HCT116 (cell line): ENCODE data around the gene DCAF6. TPM values are rescaled to one million over a fixed set of nuclear protein-coding genes. Genes with fewer than 3 reads are reported as not detected.
"Not testable (repeated sequence)": the region's sequence is repeated elsewhere in the genome, so short reads cannot be mapped to it uniquely, and the experiment has no call there.

Experiments used
- ATAC-seq: fragments of 200-7000 bp; cut with Tn5 transposase; 2 replicates; pipeline ENCODE4 v1.9.1; 2020; ENCODE audit warnings: mild to moderate bottlenecking, moderate library complexity
- BruUV-seq: library from RNA; stranded (reverse); fragments of 400-500 nt; replicated peaks from 2 replicates; lab custom pipeline; 2021; lab: Mats Ljungman, UMichigan
- CTCF ChIA-PET: fragments of 300-600 bp; sonication (Branson Sonifier 250); formaldehyde crosslinking; loops from one replicate; lab custom pipeline; 2021; ENCODE audit warnings: antibody characterized with exemption; lab: Charles Lee
- POLR2A ChIA-PET: fragments of 300-600, 350-600 bp; sonication (Branson Sonifier 250); formaldehyde crosslinking; loops from one replicate; lab custom pipeline; 2021; ENCODE audit warnings: antibody characterized with exemption; lab: Charles Lee
- RAD21 ChIA-PET, 2 experiments: fragments of 300-600 bp; sonication (Branson Sonifier 250); formaldehyde crosslinking; loops; one replicate each; lab custom pipeline; 2023; ENCODE audit warnings: low total read pairs in 2 of 2; ENCODE audit not compliant: uncharacterized antibody in 2 of 2, unreplicated experiment in 2 of 2, low non-redundant PET in 1 of 2; lab: Charles Lee
- DNase-seq: peaks from one replicate; pipeline ENCODE4 v3.0.0-alpha.2; 2010; ENCODE audit warnings: low read depth, low spot score
- H2AFZ ChIP-seq: fragments of 200-600 bp; shearing (Covaris generic), sonication (generic); 2 replicates; pipeline ENCODE4 v1.6.1; 2017; ENCODE audit warnings: low read depth, mixed run types, mixed read lengths, antibody characterized with exemption, low read length; ENCODE audit not compliant: poor library complexity, severe bottlenecking
- H3K27ac ChIP-seq: 2 replicates; pipeline ENCODE4 v1.5.1; 2012; ENCODE audit warnings: low read depth, low read length
- H3K27me3 ChIP-seq: fragments of 200-600 bp; sonication (generic); 2 replicates; pipeline ENCODE4 v1.6.1; 2016; ENCODE audit warnings: mixed run types, low read length, mixed read lengths; ENCODE audit not compliant: insufficient read depth
- H3K36me3 ChIP-seq, 2 experiments: fragments of 200-500 bp in 1 of 2; fragments of 200-600 bp in 1 of 2; sonication (Bioruptor generic) in 1 of 2; sonication (generic) in 1 of 2; 2 replicates each; pipeline versions ENCODE4 v1.5.1 to v1.6.1; 2014 to 2016; ENCODE audit warnings: low read length in 2 of 2, inconsistent platforms in 1 of 2, mixed read lengths in 1 of 2, mixed run types in 1 of 2; ENCODE audit not compliant: insufficient read depth in 2 of 2, control insufficient read depth in 1 of 2
- H3K4me1 ChIP-seq, 2 experiments: fragments of 200-600 bp in 1 of 2; sonication (generic) in 1 of 2; 2 replicates each; pipeline versions ENCODE4 v1.5.1 to v1.6.1; 2012 to 2017; ENCODE audit warnings: low read length in 2 of 2, inconsistent platforms in 1 of 2, mild to moderate bottlenecking in 1 of 2, mixed read lengths in 1 of 2, mixed run types in 1 of 2, moderate library complexity in 1 of 2; ENCODE audit not compliant: insufficient read depth in 2 of 2, control insufficient read depth in 1 of 2
- H3K4me2 ChIP-seq: fragments of 200-600 bp; sonication (generic); 2 replicates; pipeline ENCODE4 v1.6.1; 2017; ENCODE audit warnings: mixed run types, low read length, mixed read lengths
- H3K4me3 ChIP-seq, 2 experiments: fragments of 200-600 bp in 1 of 2; sonication (generic) in 1 of 2; replicated peaks in 1 of 2; 2 replicates each; pipeline ENCODE4 v1.5.1; 2011 to 2016; ENCODE audit warnings: low read length in 2 of 2, control low read depth in 1 of 2, low read depth in 1 of 2, mild to moderate bottlenecking in 1 of 2, mixed read lengths in 1 of 2, mixed run types in 1 of 2
- H3K79me2 ChIP-seq: fragments of 200-600 bp; sonication (generic); 2 replicates; pipeline ENCODE4 v1.6.1; 2017; ENCODE audit warnings: mild to moderate bottlenecking, mixed run types, low read length, moderate library complexity, mixed read lengths; ENCODE audit not compliant: insufficient read depth
- H3K9ac ChIP-seq: fragments of 200-600 bp; sonication (generic); 2 replicates; pipeline ENCODE4 v1.6.1; 2016; ENCODE audit warnings: low read length, mixed read lengths
- H3K9me2 ChIP-seq: fragments of 200-600 bp; sonication (generic), shearing (Covaris generic); 2 replicates; pipeline ENCODE4 v1.6.1; 2017; ENCODE audit warnings: mixed run types, mild to moderate bottlenecking, moderate library complexity; ENCODE audit not compliant: insufficient read depth
- H3K9me3 ChIP-seq, 2 experiments: fragments of 200-500 bp in 1 of 2; fragments of 200-600 bp in 1 of 2; sonication (Bioruptor generic) in 1 of 2; sonication (generic) in 1 of 2; 2 replicates each; pipeline ENCODE4 v1.6.1; 2014 to 2017; ENCODE audit warnings: low read length in 2 of 2, mixed read lengths in 2 of 2, inconsistent platforms in 1 of 2, low read depth in 1 of 2, mild to moderate bottlenecking in 1 of 2, mixed run types in 1 of 2, moderate library complexity in 1 of 2; ENCODE audit not compliant: control insufficient read depth in 1 of 2, insufficient read depth in 1 of 2
- H4K20me1 ChIP-seq: fragments of 200-600 bp; sonication (generic), shearing (Covaris generic); 2 replicates; pipeline ENCODE4 v1.6.1; 2017; ENCODE audit warnings: mixed run types, mild to moderate bottlenecking, moderate library complexity; ENCODE audit not compliant: insufficient read depth
- CBX3 ChIP-seq: IDR thresholded peaks from 2 replicates; pipeline ENCODE4 v1.6.1; 2012; ENCODE audit warnings: low read depth
- CEBPB ChIP-seq: IDR thresholded peaks from 2 replicates; pipeline ENCODE4 v1.6.1; 2012; ENCODE audit warnings: low read depth
- FOSL1 ChIP-seq: IDR thresholded peaks from 2 replicates; pipeline ENCODE4 v1.6.1; 2012; ENCODE audit warnings: low read depth
- JUND ChIP-seq: IDR thresholded peaks from 2 replicates; pipeline ENCODE4 v1.6.1; 2012
- POLR2A ChIP-seq: IDR thresholded peaks from 2 replicates; pipeline ENCODE4 v1.7.0; 2011; ENCODE audit warnings: borderline replicate concordance; ENCODE audit not compliant: insufficient read depth, insufficient read length; ENCODE audit errors: extremely low read depth
- RAD21 ChIP-seq: IDR thresholded peaks from 2 replicates; pipeline ENCODE4 v1.6.1; 2012; ENCODE audit warnings: low read depth, mild to moderate bottlenecking
- SIN3A ChIP-seq: IDR thresholded peaks from 2 replicates; pipeline ENCODE4 v1.6.1; 2012; ENCODE audit warnings: low read depth
- TCF7L2 ChIP-seq: IDR thresholded peaks from 2 replicates; pipeline ENCODE4 v1.7.0; 2011; ENCODE audit warnings: borderline replicate concordance, inconsistent platforms; ENCODE audit not compliant: insufficient read depth, insufficient read length; ENCODE audit errors: extremely low read depth
- YY1 ChIP-seq: IDR thresholded peaks from 2 replicates; pipeline ENCODE4 v1.6.1; 2011; ENCODE audit warnings: low read length, low read depth, moderate library complexity, mild to moderate bottlenecking; ENCODE audit not compliant: insufficient replicate concordance; ENCODE audit errors: extremely low read depth
- ZNF274 ChIP-seq: fragments of 200-500 bp; sonication (Bioruptor generic); IDR thresholded peaks from 2 replicates; pipeline ENCODE4 v1.6.1; 2014; ENCODE audit warnings: mild to moderate bottlenecking, low read depth, low read length, inconsistent platforms
- intact Hi-C: fragments of 100-400 bp; cut with micrococcal nuclease; formaldehyde crosslinking; loops from 2 replicates; pipeline ENCODE4 v1.10.0; 2022
- total RNA-seq: library from RNA; stranded (reverse); gene quantifications from one replicate; pipeline ENCODE4 v1.2.1, GENCODE V29; 2021; ENCODE audit not compliant: unreplicated experiment
- TF ChIP-seq, protein P1 (sequence below), 3 experiments: fragments of 200-600 bp in 1 of 3; sonication (generic) in 1 of 3; IDR thresholded peaks in 2 of 3; conservative IDR thresholded peaks in 1 of 3; 2 replicates each; pipeline ENCODE4 v1.5.1; 2012 to 2017; ENCODE audit warnings: low read depth in 2 of 3, low read length in 2 of 3, antibody characterized with exemption in 1 of 3, borderline replicate concordance in 1 of 3, control low read depth in 1 of 3, mild to moderate bottlenecking in 1 of 3, mixed read lengths in 1 of 3, mixed run types in 1 of 3, moderate library complexity in 1 of 3; ENCODE audit not compliant: insufficient read depth in 1 of 3
- TF ChIP-seq, protein P2 (sequence below): IDR thresholded peaks from 2 replicates; pipeline ENCODE4 v1.6.1; 2012

Gene DCAF6
- total RNA-seq, 1 experiment from 2014 or later: 34.2 TPM

DNA sequence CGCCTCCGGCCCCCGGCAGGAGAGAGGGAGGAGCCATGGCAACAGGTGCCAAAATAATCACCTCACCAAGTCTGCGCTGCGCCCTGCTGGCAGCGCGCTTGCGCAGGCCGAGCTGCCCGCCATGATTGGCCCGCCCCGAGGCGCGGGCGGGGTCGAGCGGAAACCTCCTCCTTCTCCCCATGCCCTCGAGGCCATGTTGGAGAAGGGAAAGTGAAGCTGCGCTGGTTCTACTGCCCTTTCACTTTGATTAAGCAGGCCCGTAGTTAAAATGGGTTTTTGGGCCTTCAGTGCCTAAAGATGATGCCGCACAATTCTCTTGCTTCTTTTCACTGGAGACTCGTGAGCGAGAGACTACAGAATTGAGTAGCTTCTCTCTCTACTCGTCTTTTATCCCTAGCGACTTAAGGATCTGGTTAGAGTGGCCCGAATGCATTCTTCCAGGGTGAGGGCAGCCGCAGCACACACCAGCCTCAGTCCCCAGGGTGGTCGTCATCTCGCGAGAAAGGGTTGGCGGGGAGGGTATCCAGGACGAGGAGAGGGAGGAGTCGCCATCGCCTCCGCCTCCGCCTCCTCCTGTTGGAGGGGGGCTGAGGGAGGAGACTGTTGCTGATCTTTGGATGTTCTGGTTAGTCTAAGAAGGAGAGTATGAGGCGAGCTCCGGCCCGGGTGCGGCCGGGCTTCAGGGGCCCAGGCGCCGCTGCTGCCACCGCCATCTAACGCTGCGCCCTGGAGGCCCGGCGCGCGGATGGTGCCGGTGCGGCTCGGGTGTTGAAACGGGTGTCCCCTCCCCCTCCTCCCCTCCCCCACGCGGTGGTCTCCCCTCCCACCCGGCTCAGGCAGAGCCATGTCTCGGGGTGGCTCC is at the start of gene DCAF6 (continued):
- TF ChIP-seq, protein P1, sequence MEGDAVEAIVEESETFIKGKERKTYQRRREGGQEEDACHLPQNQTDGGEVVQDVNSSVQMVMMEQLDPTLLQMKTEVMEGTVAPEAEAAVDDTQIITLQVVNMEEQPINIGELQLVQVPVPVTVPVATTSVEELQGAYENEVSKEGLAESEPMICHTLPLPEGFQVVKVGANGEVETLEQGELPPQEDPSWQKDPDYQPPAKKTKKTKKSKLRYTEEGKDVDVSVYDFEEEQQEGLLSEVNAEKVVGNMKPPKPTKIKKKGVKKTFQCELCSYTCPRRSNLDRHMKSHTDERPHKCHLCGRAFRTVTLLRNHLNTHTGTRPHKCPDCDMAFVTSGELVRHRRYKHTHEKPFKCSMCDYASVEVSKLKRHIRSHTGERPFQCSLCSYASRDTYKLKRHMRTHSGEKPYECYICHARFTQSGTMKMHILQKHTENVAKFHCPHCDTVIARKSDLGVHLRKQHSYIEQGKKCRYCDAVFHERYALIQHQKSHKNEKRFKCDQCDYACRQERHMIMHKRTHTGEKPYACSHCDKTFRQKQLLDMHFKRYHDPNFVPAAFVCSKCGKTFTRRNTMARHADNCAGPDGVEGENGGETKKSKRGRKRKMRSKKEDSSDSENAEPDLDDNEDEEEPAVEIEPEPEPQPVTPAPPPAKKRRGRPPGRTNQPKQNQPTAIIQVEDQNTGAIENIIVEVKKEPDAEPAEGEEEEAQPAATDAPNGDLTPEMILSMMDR (IDR thresholded peaks at IDR 0.05 in 2 of 3, conservative IDR thresholded peaks at IDR 0.05 in 1 of 3; ENCODE audit: borderline replicate concordance in 1 of 3, insufficient read depth in 1 of 3, low read depth in 2 of 3, low read length in 2 of 3): no peak
- TF ChIP-seq CEBPB: peak; percentile 70
- TF ChIP-seq, protein P2, sequence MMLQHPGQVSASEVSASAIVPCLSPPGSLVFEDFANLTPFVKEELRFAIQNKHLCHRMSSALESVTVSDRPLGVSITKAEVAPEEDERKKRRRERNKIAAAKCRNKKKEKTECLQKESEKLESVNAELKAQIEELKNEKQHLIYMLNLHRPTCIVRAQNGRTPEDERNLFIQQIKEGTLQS: no peak
- no peak for TF ChIP-seq RAD21
- TF ChIP-seq SIN3A: no peak
- no peak for TF ChIP-seq ZNF274
- TF ChIP-seq FOSL1: no peak
- peak; percentile 19; the same call in 1 of the 2 replicates for TF ChIP-seq CBX3
- TF ChIP-seq POLR2A: peak; percentile 83
- peak; percentile 98 for TF ChIP-seq YY1
- TF ChIP-seq TCF7L2: peak; percentile 85
- no peak for TF ChIP-seq JUND
- TF ChIP-seq, all 23 proteins: peak for 10

DNA sequence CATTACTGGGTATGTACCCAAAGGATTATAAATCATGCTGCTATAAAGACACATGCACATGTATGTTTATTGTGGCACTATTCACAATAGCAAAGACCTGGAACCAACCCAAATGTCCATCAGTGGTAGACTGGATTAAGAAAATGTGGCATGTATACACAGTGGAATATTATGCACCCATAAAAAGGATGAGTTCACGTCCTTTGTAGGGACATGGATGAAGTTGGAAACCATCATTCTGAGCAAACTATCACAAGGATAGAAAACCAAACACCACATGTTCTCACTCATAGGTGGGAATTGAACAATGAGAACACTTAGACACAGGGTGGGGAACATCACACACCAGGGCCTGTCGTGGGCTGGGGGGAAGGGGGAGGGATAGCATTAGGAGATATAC is 49.3 kb upstream of the DCAF6 start:
- H3K4me1 ChIP-seq, H3K9me3 ChIP-seq, H3K36me3 ChIP-seq, H3K9me2 ChIP-seq, H3K4me2 ChIP-seq, H3K27me3 ChIP-seq, ATAC-seq, H3K4me3 ChIP-seq, H3K27ac ChIP-seq, intact Hi-C loops, H3K9ac ChIP-seq, POLR2A ChIA-PET, DNase-seq, CTCF ChIA-PET, RAD21 ChIA-PET, H3K79me2 ChIP-seq, H2AFZ ChIP-seq, BruUV-seq, H4K20me1 ChIP-seq: not testable (repeated sequence)
